ENCODE measurements around the gene TEX35.

TEX35 gene

GRCh38 chr1:178521241-178521640, 8.3 kb downstream of the TEX35 start:
- no peak for DNase-seq

- no peak for DNase-seq
These were observed 14.2 kb downstream of the TEX35 start for GRCh38 chr1:178527117-178527516.

GRCh38 chr1:178528228-178528952, 15.5 kb downstream of the TEX35 start:
- DNase-seq: peak; percentile 45

GRCh38 chr1:178528953-178529335, 16.0 kb downstream of the TEX35 start:
- DNase-seq: no peak

- DNase-seq: no peak
These were observed 16.6 kb downstream of the TEX35 start for GRCh38 chr1:178529364-178530036.

- DNase-seq: no peak
These were observed 17.1 kb downstream of the TEX35 start for GRCh38 chr1:178530037-178530402.

- no peak for DNase-seq
These were observed 17.6 kb downstream of the TEX35 start for GRCh38 chr1:178530502-178530901.

- DNase-seq: peak; percentile 55
These were observed 19.0 kb downstream of the TEX35 start for GRCh38 chr1:178531887-178532286.

- DNase-seq: peak; percentile 83
These were observed 19.5 kb downstream of the TEX35 start for GRCh38 chr1:178532392-178532791.

GRCh38 chr1:178533121-178533946, 20.4 kb downstream of the TEX35 start:
- DNase-seq: peak; percentile 9

GRCh38 chr1:178534137-178534868, 21.4 kb downstream of the TEX35 start:
- peak; percentile 70 for DNase-seq

GRCh38 chr1:178536329-178536728, 23.4 kb downstream of the TEX35 start:
- DNase-seq: no peak

GRCh38 chr1:178536844-178537371, 24.0 kb downstream of the TEX35 start:
- no peak for DNase-seq

GRCh38 chr1:178537382-178538090, 24.6 kb downstream of the TEX35 start:
- no peak for DNase-seq

GRCh38 chr1:178538192-178538916, 25.4 kb downstream of the TEX35 start:
- no peak for DNase-seq

- DNase-seq: no peak
These were observed 26.4 kb downstream of the TEX35 start for GRCh38 chr1:178539291-178539690.

GRCh38 chr1:178540204-178540603, 27.3 kb downstream of the TEX35 start:
- DNase-seq: no peak

- no peak for DNase-seq
These were observed 27.7 kb downstream of the TEX35 start for GRCh38 chr1:178540646-178541045.

- DNase-seq: no peak
These were observed 28.5 kb downstream of the TEX35 start for GRCh38 chr1:178541379-178541778.

GRCh38 chr1:178541829-178542553, 29.1 kb downstream of the TEX35 start:
- DNase-seq: peak; percentile 28
